Endothelial cell of hepatic sinusoid (primary cell): ENCODE results near the gene LRRC8A.
"Not testable (repeated sequence)": the region's sequence is repeated elsewhere in the genome, so short reads cannot be mapped to it uniquely, and the experiment has no call there.

ENCODE experiments used
- in situ Hi-C: cut with HindIII; loops from 2 replicates; pipeline ENCODE4 v1.10.0; 2017; ENCODE audit warnings: low sequenced_read_pairs

The LRRC8A gene

DNA sequence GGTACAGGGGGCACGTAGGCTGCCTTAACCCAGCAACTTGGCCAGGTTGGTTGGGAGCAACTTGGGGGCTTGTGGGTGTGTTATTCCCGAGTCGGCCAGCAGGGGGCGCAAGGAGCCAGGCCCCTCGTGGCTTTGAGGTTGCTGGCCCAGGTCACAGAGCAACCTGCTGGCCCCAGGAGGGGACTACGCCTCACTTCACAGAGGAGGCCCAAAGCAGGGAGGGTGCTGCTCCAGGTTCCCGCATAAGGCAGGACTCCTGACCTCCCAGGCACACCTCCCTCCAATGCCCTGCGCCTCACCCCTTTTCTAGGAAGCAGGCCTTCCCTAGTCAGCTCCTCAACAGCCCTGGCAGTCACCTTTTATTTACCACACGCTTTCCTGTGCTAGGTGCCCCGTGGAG, 18.3 kb upstream of the LRRC8A start:
- in situ Hi-C loops: loop anchor here (10.0 kb wide), 1 partner anchor 181 kb away; no protein-coding TSS in a partner anchor

DNA sequence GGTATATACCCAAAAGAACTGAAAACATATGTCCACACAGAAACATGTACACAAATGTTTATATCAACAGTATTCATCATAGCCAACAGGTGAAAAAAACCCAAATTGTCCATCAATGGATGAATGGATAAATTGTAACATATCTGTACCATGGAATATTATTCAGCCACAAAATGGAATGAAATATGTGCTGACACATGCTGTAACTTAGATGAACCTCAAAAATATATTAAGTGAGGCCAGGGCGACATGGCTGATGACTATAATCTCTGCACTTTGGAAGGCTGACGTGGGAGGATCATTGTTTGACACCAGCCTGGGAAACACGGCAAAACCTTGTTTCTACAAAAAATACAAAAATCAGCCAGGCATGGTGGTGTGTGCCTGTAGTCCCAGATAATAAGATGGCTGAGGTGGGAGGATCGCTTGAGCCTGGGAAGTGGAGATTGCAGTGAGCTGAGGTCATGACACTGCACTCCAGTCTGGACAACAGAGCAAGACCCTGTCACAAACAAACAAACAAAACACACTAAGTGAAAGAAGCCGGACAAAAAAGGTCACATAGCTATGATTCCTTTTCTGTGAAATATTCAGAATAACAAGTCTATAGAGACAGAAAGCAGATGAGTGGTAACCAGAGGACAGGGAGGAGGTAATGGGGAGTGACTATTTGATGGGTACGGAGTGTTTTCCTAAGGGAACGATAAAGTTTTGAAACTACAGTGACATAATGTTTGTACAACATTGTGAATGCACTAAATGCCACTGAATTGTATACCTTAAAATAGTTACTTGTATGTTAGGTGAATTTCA, 11.6 kb upstream of the LRRC8A start:
- in situ Hi-C loops: no loop called here

DNA sequence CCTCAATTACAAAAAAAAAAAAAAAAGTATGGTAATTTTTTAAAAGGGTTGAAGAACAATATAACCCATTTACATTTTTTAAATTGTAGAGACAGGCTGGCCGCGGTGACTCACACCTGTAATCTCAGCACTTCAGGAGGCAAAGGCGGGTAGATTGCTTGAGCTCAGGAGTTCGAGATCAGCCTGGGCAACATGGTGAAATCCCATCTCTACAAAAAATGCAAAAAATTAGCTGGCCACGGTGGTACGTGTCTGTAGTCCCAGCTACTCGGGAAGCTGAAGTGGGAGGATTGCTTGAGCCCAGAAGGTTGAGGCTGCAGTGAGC, 11.0 kb upstream of the LRRC8A start:
- in situ Hi-C loops: not testable (repeated sequence)

DNA sequence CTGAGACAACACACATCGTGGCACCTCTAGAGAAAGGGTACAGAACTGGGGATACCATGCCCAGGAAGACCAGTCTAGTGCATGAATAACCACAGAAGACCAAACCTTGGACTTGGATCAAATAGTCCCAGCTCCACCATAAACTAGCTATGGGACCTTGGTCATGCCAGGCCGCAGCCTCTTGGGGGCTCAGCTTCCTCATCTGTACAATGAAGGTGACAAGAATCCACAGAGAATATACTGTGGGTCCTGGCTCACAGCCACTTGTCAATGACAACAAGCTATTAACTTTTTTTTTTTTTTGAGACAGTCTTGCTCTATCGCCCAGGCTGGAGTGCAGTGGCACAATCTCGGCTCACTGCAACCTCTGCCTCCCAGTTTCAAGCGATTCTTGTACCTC, 4.1 kb upstream of the LRRC8A start:
- in situ Hi-C loops: no loop called here

DNA sequence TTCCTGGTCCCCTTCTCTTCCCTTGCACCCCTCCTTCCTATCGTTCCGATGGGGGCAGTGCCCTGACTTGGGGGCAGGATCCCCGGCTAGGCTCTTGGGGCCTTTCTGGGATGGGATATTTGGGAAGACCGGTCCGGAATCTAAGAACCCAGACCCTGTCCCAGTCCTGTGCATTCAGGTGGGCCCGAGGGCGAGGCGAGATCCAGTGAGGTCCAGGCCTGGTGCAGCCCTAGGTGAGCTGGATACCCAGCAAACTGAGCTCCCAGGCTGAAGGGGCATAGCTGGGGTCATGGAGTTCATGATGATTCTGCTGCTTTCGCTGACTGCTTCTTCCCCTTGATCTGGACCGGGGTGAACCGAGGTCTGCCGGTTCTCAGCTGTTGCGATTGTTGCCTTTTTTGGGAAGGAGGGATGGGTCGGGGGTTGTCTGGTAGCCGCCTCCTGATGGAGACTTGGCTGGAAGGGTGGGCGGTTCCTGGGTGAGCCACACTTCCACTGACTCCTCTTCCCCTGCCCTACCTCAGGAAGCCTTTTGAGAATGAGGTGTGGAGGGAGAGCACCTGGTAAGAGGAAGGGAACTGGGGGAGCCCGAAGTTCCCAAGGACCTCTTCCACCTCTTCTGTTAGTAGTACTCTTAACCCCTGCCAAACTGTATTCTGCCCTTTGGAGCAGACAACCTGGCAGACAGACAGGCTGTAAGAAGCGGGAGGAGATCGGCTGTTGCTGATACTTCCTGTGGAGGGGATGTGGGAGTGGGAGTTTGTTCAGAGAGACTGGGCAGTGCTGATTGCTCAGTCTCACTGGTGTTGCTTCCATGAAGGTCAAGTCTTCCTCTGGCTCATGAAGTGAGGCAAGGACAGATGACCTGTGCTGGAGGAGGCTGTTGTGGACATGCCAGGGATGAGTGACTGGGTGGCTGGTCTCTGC, 1.0 kb downstream of the LRRC8A start:
- in situ Hi-C loops: no loop called here

DNA sequence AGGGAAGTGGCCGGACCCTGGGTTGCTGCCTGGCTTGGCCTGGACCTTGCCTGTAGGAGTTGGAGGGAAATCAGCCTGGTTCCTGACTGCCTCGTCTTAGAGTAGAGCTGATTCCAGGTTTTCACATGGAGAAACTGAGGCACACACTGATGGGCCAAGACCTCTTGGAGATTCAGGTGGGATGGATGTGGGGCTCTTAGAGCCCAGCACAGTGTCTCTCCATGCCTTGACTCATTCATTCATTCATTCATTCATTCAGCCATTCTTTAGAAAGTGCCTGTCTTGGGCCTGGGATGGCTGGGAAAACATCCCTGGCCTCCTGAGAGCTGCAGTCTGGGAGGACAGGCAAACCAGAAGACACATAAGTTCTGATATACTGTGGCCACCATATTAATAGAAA, 2.2 kb downstream of the LRRC8A start:
- in situ Hi-C loops: no loop called here

DNA sequence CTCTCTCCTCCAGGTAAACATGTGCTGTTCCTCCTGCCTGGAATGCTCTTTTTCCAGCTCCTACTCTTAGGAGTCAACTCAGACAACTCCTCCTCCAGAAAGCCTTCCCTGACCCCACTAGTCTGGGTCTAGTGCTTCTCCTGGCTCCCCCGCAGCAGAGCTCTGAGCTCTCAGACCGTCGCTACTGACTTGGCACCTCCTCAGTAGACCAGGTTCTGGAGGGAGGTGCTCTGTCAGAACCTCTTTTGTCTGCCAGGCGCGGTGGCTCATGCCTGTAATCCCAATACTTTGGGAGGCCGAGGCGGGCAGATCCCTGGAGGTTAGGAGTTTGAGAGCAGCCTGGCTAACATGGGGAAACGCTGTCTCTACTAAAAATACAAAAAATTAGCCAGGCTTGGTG, 3.4 kb downstream of the LRRC8A start:
- in situ Hi-C loops: no loop called here

DNA sequence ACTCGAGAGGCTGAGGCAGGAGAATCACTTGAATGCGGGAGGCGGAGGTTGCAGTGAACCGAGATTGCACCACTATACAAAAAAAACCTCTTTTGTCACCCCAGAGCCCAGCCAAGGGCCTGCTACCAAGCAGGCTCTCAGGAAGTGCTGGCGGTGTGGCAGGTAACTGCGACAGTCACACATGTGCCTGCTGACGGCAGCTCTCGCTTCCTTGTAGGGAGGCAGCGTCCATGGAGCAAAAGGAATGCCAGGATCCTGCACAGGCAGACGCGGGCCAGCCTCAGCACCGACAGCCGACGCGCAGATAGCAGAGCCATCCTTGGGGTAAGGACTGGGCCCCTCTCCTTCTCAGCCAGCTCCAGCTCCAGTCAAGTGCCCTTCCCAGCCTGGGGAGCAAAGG, 3.9 kb downstream of the LRRC8A start:
- in situ Hi-C loops: no loop called here

DNA sequence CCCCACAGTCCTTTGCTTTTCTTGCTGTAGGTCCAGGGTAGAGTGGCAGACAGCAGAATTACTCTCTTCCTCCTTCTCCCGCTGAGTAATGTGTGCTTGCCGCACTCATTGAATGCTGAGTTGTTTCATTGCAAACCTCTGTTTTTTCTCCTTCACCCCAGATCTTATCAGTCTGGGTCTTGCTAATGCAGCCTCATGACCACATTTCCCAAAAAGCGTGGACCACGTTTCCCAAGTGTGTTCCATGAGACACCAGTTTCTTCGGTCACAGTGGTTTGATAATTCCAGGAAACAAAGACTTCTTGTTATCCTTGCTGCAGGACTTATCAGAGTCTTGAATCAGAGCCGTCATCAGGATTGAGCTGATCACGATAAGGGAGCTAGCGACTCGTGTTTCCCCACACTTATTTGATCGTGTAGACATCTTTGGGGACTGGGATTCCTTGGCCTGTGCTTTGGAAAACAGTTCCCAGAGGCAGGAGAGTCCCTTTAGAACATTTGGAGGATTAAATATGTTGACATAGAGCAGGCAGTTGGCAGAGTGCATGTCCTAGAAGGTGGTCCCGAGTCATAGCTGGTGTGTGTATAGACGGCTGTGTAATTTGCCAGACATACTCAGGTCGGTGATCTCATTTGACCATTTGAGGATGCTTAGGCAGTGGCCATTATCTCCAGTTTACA, 4.4 kb downstream of the LRRC8A start:
- in situ Hi-C loops: no loop called here

DNA sequence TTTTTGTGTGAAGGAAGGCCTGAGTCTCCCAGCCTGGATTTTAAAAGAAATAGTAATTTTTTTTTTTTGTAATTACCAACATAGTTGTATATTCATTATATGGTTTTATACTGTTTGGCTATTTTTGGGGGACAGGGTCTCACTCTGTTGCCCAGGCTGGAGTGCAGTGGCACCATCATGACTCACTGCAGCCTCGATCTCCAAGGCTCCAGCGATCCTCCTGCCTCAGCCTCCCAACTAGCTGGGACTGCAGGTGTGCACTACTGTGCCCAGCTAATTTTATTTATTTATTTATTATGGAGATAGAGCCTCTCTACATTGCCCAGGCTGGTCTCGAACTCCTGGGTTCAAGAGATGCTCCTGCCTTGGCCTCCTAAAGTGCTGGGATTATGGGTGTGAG, 5.1 kb downstream of the LRRC8A start:
- in situ Hi-C loops: no loop called here

DNA sequence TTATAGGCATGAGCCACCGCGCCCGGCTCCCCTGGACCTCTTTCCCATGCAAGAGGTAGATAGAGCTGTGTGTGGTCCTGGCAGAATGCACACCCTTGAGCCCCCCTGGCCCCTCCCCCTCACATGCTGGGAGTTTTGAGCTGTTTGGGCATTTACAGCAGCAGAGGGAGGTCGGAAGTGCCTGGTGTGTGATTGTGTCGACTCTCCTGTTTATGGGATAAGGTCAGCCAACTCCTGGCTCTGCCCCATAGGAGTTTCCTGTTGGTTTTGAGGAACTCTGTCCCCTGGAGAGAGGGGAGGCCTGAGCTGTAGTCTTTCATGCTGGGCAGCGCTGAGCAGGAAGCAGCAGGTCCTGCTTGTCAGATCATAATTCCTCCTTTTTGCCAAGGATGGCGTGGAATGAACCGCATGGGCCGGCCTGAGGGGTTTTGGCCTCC, 6.0 kb downstream of the LRRC8A start:
- in situ Hi-C loops: no loop called here

DNA sequence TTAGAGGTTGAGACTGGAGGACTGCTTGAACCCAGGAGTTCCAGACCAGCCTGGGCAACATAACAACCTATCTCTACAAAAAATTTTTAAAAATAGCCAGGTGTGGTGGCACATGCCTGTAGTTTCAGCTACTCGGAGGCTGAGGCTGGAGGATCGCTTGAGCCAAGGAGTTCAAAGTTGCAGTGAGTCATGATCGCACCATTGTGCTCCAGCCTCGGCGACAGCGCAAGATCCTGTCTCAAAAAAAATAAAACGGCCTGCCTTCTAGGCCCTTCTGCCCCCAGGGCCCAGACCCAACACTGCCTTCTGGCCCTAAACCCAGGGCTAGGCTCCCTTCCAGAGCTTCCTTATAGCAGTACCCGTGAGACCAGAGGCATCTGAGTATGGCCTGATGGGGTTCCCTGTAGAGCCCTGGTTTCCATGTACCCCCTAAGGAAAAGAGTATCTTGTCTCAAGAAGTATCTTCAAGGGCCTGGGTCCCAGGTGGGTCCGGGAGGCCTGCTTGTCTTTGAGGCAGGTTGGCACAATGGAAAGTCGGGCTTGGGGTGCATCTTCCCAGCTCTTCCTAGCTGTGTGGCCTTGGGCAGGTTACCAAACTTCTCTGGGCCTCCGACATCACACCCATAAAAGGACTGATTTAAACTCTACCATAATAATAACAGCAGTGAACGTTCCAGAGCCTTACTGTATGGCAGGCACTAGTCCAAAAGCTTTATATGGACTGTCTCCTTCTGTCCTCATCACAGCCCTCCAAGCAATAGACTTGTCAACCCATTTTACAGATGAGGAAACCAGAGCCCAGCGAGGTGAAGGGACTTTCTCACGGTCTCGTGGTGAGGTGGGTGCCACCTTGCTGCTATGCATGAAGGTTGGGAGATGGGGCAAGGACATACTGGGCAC, 9.6 kb downstream of the LRRC8A start:
- in situ Hi-C loops: no loop called here

DNA sequence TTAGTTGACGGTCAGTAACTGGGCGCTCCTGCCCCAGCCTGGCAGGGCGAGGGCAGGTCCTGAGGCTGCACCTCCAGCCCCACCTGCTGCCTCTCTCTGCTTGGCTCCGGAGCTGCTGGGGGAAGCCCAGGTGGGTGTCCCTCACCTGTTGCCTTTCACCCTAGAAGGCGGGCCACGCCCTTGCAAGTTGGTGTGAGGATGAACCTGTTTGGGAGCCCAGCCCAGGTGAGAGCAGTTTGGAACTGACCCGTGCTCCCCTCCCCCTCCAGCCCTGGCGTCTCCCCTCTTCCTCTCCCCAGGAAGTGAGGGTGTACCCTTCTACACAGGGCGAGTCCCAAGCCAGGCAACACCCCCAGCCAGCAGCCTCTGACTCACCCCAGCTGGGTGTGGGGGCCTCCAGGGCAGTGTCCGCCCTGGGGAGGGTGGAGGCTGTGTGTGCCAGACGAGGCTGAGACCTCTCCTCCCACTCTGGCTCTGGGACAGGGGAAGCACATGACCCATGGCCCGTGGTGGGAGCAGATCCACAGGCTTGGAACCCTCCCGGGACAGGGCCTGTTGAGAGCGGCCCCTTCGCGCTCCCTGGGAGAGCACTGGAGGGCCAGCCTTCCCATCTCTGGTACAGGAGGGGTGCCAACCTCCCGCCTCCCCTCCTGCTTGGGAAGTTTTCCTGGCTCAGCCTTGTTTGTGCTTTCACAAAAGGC, 10.4 kb downstream of the LRRC8A start:
- in situ Hi-C loops: no loop called here

DNA sequence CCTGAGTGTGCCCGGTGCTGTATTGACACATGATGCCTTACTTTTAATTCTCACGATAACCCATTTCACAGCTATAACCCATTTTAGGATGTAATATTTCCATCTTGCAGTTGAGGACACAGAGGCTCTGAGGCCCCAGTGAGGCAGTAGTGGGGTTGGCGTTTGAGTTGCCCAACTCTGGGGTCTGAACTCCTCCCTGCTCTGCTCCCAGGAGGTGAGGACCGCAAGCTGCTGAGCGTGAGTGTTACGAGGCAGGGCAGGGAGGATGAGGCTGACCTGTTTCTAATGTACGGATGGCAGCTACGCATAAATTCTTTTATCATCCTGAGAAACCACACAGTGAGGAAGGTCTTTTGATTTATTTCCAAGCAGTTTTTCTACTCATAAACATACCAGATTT, 11.4 kb downstream of the LRRC8A start:
- in situ Hi-C loops: no loop called here

DNA sequence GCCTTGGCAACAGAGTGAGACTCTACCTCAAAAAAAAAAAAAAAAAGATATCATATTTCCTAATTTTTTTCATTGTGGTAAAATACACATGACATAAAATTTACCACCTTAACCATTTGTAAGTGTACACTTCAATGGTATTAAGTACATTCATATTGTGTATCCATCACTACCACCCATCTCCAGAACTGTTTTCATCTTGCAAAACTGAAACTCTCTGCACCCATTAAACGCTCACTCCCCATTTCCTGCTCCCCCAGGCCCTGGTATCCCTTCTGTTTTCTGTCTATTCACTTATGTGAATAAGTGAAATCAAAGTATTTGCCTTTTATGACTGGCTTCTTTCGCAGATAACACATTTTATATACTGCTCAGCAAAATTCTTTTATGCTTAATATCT, 12.8 kb downstream of the LRRC8A start:
- in situ Hi-C loops: no loop called here

DNA sequence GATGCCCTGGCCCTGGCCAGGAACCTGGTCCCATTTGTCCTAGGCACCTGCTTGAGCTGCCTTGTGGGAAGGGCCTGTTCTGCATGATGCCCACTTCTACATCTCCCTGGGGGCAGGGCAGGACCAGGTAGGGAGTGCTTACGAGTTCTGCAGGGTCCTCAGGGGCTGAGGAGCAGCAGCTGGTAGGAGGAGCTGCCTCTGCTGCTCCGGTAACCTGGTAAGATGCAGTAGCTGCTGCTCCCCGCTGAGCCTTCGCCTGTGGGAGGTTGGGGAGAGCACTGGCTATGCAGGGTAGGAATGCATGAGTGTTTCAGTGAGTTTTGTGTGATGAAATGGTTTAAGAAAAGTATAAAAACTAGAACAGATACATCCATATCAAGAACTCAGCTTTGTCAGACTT, 13.6 kb downstream of the LRRC8A start:
- in situ Hi-C loops: no loop called here

DNA sequence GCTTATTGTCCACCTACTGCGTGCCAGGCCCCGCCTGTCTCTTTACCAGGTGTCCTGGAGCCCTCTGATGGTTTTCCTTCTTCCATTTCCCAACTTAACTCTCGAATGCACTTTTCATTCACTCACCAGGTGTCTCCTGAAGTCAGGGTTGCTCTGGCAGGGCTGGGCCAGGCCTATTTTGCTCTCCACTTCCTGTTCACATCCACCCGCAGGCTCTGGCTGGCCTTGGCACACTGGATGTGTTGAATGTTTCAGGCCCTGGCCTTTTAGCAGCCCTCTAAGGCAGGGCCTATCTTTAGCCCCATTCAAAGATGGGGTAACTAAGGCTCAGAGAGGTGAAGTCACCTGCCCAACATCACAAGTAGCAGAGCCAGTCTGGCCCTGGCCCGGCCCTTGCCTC, 16.4 kb downstream of the LRRC8A start:
- in situ Hi-C loops: no loop called here

DNA sequence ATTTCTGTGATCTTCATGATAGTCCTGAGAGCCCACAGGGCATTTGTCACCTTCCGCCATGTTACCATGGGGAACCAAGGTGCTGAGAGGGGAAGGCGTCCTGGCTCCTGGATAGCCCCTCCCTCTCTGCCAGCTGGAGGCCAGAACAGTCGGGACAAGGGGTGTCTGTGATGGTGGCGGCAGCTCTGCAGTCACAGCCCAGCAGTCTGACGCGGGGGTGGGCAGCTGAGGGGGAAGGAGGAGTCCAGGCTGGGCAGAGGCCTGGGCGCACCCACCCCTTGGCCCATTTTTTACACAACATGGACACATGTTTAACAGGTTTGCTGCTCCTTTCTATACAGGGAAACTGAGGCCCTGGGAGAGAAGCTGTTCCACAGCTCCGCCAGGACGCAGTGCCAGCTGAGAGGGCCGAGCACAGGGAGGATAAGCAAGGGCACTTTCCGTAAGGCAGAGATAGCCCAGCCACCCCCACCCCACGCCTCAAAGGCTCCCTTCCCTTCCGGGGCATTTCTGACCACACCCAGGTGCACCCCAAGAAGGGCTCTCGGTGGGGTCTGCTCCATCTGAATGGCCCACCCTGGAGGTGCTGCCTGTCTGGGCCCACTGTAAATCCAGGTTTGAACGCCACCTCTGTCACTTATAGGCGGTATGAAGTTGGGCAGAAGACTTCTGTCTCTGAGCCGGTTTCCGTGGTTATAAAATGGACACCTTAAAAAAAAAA, 17.1 kb downstream of the LRRC8A start:
- in situ Hi-C loops: no loop called here

DNA sequence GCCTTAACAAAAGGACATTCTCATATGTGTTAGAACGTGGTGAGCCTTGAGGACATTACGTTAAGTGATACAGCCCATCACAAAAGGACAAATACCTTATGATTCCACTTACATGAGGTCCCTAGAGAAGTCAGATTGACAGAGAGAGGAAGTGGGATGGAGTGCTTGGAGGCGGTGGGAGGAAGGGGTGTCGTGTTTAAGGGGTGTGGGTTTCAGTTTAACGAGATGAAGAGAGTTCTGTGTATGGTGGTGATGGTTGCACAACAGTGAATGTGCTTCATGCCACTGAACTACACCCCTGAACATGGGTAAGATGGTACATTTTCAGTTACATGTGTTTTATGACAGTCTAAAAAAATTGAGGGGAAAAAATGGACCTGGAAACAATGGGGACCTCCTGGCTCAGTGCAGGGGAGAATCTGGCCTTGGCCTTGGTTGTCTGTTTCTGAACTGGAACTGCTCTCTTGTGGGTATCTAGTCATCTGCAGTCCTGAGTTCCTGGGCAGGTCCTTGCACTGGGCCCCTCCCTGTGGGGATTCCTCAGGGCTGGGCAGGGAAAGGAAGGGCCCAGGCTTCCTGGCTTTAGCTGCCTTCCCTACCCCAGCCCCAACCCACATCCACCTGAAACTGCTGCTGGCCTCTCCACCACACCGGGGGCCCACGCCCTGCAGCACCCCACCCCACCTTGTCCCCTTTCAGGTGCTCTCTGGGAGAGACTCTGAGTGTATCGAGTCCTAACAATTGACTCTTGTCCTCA, 17.8 kb downstream of the LRRC8A start:
- in situ Hi-C loops: no loop called here
